HG03442 (cell line): ENCODE results near the gene SYT7.

Experiments
- ATAC-seq: cut with Tn5 transposase; IDR thresholded peaks from one replicate; pipeline ENCODE4 v1.9.1; 2021; ENCODE audit warnings: mild to moderate bottlenecking, moderate library complexity; ENCODE audit not compliant: unreplicated experiment

The SYT7 gene

GRCh38 chr11:61503135-61503770 is 77.6 kb downstream of the SYT7 start:
- ATAC-seq = no peak

DNA sequence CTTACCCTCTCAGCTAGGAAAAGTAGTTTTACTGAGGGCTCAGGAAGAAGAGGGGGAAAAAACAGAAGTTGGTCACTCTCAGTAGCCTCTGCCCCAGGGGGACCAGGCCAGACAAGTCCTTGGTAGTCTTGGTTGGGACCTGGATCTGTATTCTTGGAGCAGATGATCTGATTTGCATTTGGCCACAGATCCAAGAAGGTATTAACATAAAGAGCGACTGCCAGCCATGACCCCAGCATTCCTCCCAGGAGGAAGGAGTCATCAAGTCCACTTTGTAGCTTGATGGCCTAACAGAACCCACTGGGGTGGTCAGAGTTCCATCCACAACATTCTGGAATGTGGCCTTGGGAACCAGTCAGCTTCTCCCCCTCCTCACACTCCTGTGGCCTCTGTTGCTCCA is 78.4 kb downstream of the SYT7 start:
- no peak for ATAC-seq

DNA sequence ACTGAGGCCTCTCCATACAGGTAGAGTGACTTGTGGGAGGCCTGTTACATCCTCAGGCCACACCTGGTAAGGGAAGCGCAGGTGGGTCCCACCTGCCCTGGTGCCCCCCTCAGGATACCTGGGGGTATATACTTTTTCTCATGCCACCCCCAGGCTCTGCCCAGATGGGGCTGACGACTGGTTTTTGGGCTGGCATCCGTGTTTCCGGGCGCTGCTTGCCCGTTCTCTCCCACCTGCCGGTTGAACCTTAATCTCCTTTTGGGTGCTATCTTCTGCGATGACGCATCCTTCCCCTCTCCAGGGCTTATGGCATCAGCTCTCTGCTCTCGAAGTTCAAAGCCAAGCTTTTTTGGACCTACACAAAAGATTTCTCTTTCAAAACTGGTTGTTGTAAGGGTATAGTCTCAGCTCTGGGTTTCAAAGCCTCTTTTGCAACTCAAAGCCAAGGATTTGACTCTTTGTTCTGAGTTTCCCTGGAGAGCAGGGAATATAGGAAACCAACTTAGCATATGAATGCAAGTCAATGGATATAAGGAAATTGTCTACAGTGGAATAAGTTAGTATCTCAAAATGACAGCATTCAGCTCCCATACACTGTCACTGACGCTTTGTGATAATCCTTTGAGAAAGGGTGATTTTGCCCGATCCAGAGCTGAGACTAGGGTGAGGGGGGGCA is 80.9 kb downstream of the SYT7 start:
- no peak for ATAC-seq

DNA sequence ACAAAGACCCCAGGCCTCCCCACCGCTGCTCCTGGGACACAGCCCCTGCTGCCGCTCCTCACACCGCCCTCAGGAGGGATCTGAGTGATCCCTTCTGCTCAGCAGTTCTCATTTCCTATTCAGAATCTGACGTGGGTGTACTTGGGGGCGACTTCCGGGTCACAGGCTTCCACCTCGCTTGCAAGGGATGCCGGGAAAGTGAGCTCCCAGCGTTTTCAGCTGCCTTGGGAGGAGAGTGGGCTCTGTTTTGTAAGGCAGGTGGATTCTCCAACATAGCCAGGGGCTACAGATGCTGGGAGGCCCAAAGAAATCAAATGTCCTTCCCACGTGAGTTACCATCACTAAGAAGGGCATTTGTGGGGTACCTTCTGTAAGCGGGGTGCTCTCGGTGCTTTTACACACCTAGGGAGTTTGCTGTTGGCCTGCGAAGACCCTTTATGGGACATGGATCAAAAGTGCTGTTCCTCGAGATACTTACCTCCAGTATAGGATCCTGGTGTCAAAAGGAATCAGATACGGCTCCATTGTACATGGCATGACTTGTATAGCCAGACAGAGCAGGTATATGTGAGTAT is 82.0 kb downstream of the SYT7 start:
- ATAC-seq = no peak

DNA sequence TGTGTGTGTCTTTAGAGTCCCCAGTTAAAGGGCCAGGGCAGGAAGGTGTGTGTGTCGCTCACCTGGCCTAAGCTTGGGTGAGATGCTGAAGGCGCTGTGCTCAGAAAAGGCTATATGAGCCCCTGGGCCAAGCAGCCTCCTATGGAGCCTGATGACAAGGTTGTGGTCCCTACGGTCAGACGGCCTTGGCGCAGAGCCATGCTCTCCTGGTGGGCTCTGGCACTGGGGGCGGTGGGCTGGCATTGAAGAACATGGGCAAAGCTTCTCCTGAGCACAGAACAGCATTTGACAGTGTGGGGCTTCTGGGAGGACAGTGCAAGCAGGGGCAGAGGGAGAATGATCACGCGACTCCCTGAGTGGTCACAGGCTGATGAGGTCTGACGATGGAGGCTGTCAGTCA is 83.0 kb downstream of the SYT7 start:
- ATAC-seq = no peak

DNA sequence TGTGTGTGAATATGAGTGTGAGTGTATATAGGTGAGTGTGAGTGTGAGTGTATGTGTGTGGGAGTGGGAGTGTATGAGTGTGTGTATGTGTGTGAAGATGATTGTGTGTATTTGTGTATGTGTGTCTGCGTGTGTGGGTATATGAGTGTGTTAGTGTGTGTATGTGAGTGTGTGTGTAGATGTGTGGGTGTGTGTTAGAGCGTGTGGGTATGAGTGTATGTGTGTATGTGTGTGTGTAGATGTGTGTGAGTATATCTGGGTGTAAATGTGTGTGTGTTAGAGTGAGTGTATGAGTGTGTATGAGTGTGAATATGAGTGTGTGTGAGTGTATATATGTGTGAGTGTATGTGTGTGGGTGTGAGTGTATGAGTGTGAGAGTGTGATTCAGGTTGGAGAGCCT is 83.4 kb downstream of the SYT7 start:
- no peak for ATAC-seq

GRCh38 chr11:61496602-61497400 is 84.1 kb downstream of the SYT7 start:
- no peak for ATAC-seq

GRCh38 chr11:61495801-61496601 is 84.9 kb downstream of the SYT7 start:
- ATAC-seq = no peak

GRCh38 chr11:61494381-61494961 is 86.4 kb downstream of the SYT7 start:
- no peak for ATAC-seq

GRCh38 chr11:61491736-61492395 is 89.0 kb downstream of the SYT7 start:
- ATAC-seq = no peak

DNA sequence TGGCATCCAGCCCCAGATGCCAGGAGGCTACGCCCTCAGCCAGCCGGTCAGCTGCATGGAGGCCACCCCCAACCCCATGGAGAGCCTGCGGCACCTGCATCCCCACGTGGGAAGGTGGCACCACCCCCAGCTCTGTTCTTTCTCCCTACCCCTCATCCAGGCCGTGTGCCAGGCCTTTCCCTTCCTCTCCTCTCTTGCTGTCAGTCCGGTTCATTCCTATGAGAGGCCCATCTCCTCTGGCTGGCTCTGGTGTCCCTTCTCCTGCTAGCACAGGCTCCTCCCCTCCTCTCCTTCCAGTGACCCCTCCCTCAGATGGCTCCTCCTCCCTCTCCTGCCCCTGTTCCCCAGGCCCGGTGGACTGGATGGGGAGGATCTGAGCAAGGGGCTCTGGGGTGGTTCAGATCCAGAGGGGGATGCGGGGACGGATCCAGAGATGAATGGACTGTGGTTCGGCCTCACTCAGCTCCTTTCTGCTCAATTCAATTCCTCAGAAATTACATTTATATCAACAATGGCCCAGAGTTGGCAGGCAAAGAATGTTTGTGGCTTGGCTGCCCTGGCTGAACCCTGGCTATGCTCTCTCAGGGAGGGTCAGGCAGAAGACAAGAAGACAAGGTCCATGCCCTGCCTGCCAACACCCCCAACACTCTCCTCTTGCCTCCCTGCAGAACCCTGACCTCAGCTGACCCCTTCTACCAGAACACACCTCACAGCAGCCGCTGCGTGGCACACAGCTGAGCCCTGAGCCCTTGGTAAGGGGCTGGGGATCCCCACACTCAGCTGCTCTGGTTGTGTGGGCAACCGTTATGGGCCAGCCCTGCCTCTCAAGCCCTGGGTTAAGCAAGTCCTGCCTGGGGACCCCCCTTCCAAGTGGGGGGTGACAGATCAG is 90.8 kb downstream of the SYT7 start:
- no peak for ATAC-seq

GRCh38 chr11:61488651-61489291 is 92.1 kb downstream of the SYT7 start:
- no peak for ATAC-seq

DNA sequence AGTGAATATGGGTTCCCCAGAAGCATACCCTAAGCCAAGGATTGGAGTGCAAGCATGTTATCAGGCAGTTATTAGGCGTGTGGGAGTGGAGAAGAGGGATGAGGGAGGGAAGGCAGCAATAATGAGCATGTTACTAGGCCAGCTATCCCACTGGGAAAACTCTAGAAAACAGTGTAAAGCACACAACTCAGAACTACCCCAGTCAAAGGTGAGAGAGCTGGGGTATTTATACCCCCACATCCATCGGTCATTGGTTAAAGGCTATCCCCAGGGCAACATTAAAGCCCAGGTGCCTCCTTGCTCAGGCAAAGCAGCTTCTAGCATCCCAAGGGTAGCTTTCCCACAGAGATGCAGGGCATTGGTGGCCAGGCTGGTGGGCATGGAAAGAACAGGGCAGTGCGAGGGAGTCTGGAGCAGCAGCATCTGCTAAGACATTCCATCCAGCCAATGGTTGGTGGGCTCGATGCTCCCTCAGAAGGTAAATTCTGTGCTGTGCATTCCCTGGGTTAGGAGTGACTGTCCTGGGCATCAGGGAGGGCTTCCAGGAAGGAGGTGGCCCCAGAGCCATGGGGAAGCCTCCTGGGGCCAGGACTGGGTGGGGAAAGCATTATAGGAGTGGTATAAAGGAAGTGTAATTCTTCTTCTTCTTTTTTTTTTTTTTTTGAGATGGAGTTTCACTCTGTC is 93.4 kb downstream of the SYT7 start:
- ATAC-seq = no peak

GRCh38 chr11:61486779-61487178 is 94.1 kb downstream of the SYT7 start:
- ATAC-seq = no peak

DNA sequence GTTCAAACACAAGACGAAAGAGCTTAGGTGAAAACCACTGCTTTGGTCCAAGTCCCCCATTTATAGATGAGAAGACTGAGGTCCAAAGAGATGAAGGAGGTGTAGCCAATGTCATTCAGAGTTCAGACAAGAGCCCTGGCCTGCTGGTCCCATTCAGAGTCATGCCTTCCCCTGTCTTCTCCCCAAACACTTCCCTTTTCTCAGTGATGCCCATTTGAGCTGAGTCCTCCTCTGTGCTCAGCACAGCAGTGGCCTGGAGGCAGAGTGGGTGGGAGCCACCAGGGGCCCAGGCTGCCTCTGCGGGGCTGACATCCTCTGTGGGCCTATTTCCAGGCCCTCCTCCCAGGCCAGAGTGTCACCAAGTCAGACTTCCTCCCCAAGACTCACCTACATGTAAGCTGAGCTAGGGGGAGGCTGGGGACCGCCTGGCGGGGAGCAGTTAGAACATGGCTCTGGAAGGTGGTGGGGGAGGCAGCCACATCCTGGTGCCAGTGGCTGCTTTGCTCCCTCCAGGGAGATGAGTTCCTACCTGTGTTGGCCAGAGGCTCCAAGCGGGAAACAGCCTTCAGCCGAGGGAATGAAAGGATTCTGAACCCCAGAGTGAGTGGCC is 94.8 kb downstream of the SYT7 start:
- ATAC-seq = no peak

GRCh38 chr11:61485080-61485479 is 95.8 kb downstream of the SYT7 start:
- ATAC-seq = no peak

DNA sequence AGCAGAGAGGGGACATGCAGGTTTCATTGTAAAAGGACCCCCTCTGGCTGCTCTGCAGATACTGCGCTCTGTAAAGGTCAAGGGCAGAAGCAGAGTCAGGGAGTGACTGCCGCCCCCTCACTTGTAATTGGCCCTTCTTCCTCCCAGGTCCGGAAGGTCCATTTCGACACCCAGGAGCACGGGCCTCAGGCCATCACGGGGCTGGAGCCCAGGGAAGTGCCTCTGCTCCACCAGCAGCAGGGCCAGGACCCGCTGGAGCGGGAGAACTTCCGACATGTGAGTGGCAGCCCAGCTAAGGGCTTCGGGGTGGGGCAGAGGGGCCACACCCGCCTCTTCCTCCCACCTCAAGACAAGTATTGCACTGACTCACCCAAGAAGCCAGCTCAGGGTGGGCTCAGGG is 96.3 kb downstream of the SYT7 start:
- ATAC-seq = no peak

DNA sequence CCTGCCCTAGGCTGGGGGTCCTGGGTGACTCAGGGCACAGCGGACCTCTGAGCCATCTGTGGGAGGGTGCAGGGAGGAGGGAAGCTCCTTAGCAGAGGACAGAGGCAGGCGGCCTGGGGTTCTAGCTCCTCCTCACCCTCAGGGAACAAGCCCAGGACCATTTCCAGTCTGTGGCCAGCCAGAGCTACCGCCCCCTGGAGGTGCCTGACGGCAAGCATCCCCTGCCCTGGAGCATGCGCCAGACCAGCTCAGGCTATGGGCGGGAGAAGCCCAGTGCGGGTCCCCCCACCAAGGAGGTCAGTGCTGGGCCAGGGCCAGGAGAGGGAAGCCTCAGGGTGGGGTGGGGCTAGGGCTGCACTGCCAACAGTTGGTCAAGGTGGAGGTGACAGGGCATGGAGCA is 98.4 kb downstream of the SYT7 start:
- no peak for ATAC-seq
